Liver (tissue), 9 donors: ENCODE measurements around the gene XYLT2. TPM values are rescaled to one million over a fixed set of nuclear protein-coding genes. Genes with fewer than 3 reads are reported as not detected.

Experiments
- DNase-seq: peaks from one replicate; pipeline ENCODE4 v3.0.0-alpha.2; 2017; ENCODE audit warnings: low spot score
- H3K27ac ChIP-seq, 2 donors: one replicate each; pipeline ENCODE4 v1.7.0; 2013; ENCODE audit warnings: inconsistent platforms in 2 of 2, low read length in 2 of 2, control low read depth in 1 of 2, low read depth in 1 of 2, mild to moderate bottlenecking in 1 of 2
- H3K27me3 ChIP-seq, 4 donors: one replicate each; pipeline versions ENCODE4 v1.6.1 to v1.7.0; 2013; ENCODE audit warnings: low read length in 3 of 4, inconsistent platforms in 1 of 4, mild to moderate bottlenecking in 1 of 4, moderate library complexity in 1 of 4; ENCODE audit not compliant: control insufficient read depth in 4 of 4, insufficient read depth in 4 of 4
- H3K36me3 ChIP-seq, 4 donors: one replicate each; pipeline versions ENCODE4 v1.6.1 to v1.7.0; 2013; ENCODE audit warnings: low read length in 3 of 4, mild to moderate bottlenecking in 3 of 4, low read depth in 1 of 4, moderate library complexity in 1 of 4; ENCODE audit not compliant: control insufficient read depth in 4 of 4, insufficient read depth in 3 of 4
- H3K4me1 ChIP-seq, 4 donors: one replicate each; pipeline versions ENCODE4 v1.6.1 to v1.7.0; 2013; ENCODE audit warnings: low read length in 3 of 4, mild to moderate bottlenecking in 3 of 4, moderate library complexity in 1 of 4; ENCODE audit not compliant: control insufficient read depth in 4 of 4, insufficient read depth in 4 of 4
- H3K4me3 ChIP-seq, 3 donors: one replicate each; pipeline versions ENCODE4 v1.6.1 to v1.7.0; 2013; ENCODE audit warnings: low read length in 3 of 3, control low read depth in 1 of 3, low read depth in 1 of 3, mild to moderate bottlenecking in 1 of 3
- H3K9ac ChIP-seq, 2 donors: one replicate each; pipeline ENCODE4 v1.7.0; 2013; ENCODE audit warnings: low read length in 2 of 2, mild to moderate bottlenecking in 2 of 2, moderate library complexity in 2 of 2, control low read depth in 1 of 2, low read depth in 1 of 2
- H3K9me3 ChIP-seq, 4 donors: one replicate each; pipeline versions ENCODE4 v1.6.1 to v1.7.0; 2013; ENCODE audit warnings: low read length in 3 of 4; ENCODE audit not compliant: control insufficient read depth in 4 of 4
- EGR1 ChIP-seq, 2 donors: IDR thresholded peaks; 2 replicates each; pipeline ENCODE4 v1.6.1; 2016 to 2018; ENCODE audit warnings: antibody characterized with exemption in 2 of 2, low read depth in 2 of 2
- FOXA1 ChIP-seq: IDR thresholded peaks from 2 replicates; pipeline ENCODE4 v1.6.1; 2016; ENCODE audit warnings: antibody characterized with exemption
- FOXA2 ChIP-seq: IDR thresholded peaks from 2 replicates; pipeline ENCODE4 v1.6.1; 2016; ENCODE audit warnings: antibody characterized with exemption
- GABPA ChIP-seq, 2 donors: IDR thresholded peaks in 1 of 2; conservative IDR thresholded peaks in 1 of 2; 2 replicates each; pipeline ENCODE4 v1.6.1; 2016; ENCODE audit warnings: antibody characterized with exemption in 2 of 2, mild to moderate bottlenecking in 1 of 2, moderate library complexity in 1 of 2
- HNF4A ChIP-seq, 2 donors: conservative IDR thresholded peaks; 2 replicates each; pipeline ENCODE4 v1.6.1; 2016; ENCODE audit warnings: antibody characterized with exemption in 2 of 2, mild to moderate bottlenecking in 2 of 2
- HNF4G ChIP-seq: IDR thresholded peaks from 2 replicates; pipeline ENCODE4 v1.6.1; 2016; ENCODE audit warnings: antibody characterized with exemption
- JUND ChIP-seq, 2 donors: IDR thresholded peaks; 2 replicates each; pipeline ENCODE4 v1.6.1; 2016; ENCODE audit warnings: antibody characterized with exemption in 2 of 2
- NR2F2 ChIP-seq: IDR thresholded peaks from 2 replicates; pipeline ENCODE4 v1.6.1; 2016; ENCODE audit warnings: antibody characterized with exemption
- RAD21 ChIP-seq, 2 donors: IDR thresholded peaks; 2 replicates each; pipeline ENCODE4 v1.6.1; 2016; ENCODE audit warnings: antibody characterized with exemption in 2 of 2, mild to moderate bottlenecking in 2 of 2
- RXRA ChIP-seq, 2 donors: IDR thresholded peaks; 2 replicates each; pipeline ENCODE4 v1.6.1; 2017 to 2018; ENCODE audit warnings: antibody characterized with exemption in 2 of 2, mild to moderate bottlenecking in 1 of 2
- SP1 ChIP-seq: IDR thresholded peaks from 2 replicates; pipeline ENCODE4 v1.6.1; 2018; ENCODE audit warnings: antibody characterized with exemption, mild to moderate bottlenecking
- TAF1 ChIP-seq: conservative IDR thresholded peaks from 2 replicates; pipeline ENCODE4 v1.6.1; 2016; ENCODE audit warnings: antibody characterized with exemption, mild to moderate bottlenecking
- YY1 ChIP-seq: IDR thresholded peaks from 2 replicates; pipeline ENCODE4 v1.6.1; 2016; ENCODE audit warnings: antibody characterized with exemption, mild to moderate bottlenecking
- WGBS: extraction: QIAGEN DNeasy Blood & Tissue Kit; methylation state at CpG from one replicate; pipeline ENCODE4 v1.1.7; 2013; 5-methylcytosine and 5-hydroxymethylcytosine counted together
- polyA plus RNA-seq, 2 donors: library from polyadenylated mRNA; stranded (reverse) in 1 of 2; unstranded in 1 of 2; fragments of 200-250 nt in 1 of 2; fragments of >200 nt in 1 of 2; fragmentation: Nextera tagmentation in 1 of 2; extraction: Ambion mirVana in 1 of 2; gene quantifications; one replicate each; pipeline versions ENCODE4 v1.2.1 to v1.2.3, GENCODE V29; 2013 to 2015
- total RNA-seq, 2 donors: library from RNA; depleted of rRNA; stranded (reverse); fragments of >200 nt; gene quantifications; one replicate each; pipeline ENCODE4 v1.2.3, GENCODE V29; 2014
- TF ChIP-seq, protein P1 (sequence below): fragments of 150-350 bp; IDR thresholded peaks from 2 replicates; pipeline ENCODE4 v1.5.1; 2017; ENCODE audit warnings: improper control_type of control experiment, low read depth, low read length; ENCODE audit not compliant: missing input control
- TF ChIP-seq, protein P2 (sequence below): IDR thresholded peaks from 2 replicates; pipeline ENCODE4 v1.6.1; 2016; ENCODE audit warnings: antibody characterized with exemption
- TF ChIP-seq, protein P3 (sequence below): IDR thresholded peaks from 2 replicates; pipeline ENCODE4 v1.6.1; 2016; ENCODE audit warnings: antibody characterized with exemption
- TF ChIP-seq, protein P4 (sequence below): IDR thresholded peaks from 2 replicates; pipeline ENCODE4 v1.6.1; 2016; ENCODE audit warnings: antibody characterized with exemption
- TF ChIP-seq, protein P5 (sequence below): IDR thresholded peaks from 2 replicates; pipeline ENCODE4 v1.6.1; 2016; ENCODE audit warnings: antibody characterized with exemption, mild to moderate bottlenecking
- donor health status: healthy.
- donor health status: healthy.
- donor health status: healthy.
- donor health status: healthy.
- donor health status: healthy.

XYLT2 gene
- total and polyA plus RNA-seq, 4 donors = 5.3 to 11.3 (median 8.2) TPM

DNA sequence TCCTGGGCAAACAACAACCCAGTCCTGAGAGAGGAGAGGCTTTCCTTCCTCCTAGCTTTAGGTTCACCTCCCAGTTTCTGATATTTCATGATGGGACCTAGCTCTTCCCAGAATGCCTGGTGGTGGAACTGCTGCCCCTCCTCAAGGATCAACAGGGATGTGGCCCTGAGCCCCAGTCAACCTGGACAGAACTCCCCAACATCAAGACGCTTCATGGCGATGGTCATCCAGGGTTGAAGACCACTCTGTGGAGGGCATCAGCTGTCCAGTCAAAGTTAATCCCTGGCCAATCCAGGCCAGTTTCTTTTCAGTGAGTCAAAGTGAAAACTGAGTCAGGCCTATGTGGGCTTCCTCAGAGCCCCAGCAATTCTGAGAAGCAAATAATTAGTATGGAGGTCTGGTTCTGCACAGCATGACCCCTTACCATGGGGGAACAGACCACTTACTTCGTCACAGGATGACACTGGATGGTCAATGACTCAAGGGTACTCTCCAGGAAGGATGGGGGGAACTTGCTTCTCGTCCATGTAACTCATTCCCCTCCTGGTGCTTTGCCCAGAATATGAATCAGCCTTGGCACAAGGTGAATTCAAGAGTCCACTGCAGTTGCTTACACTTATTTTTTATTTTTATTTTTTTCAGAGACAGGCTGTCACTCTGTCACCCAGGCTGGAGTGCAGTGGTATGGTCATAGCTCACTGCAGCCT, 14.7 kb upstream of the XYLT2 start:
- no peak overlapping the region for H3K4me3 ChIP-seq
- H3K36me3 ChIP-seq = no peaks in the 10 kb centered on the region
- no peaks in the 10 kb centered on the region for H3K27me3 ChIP-seq
- 87% methylated on average over 4 of the region's 4 CpGs for WGBS
- TF ChIP-seq, protein P1, sequence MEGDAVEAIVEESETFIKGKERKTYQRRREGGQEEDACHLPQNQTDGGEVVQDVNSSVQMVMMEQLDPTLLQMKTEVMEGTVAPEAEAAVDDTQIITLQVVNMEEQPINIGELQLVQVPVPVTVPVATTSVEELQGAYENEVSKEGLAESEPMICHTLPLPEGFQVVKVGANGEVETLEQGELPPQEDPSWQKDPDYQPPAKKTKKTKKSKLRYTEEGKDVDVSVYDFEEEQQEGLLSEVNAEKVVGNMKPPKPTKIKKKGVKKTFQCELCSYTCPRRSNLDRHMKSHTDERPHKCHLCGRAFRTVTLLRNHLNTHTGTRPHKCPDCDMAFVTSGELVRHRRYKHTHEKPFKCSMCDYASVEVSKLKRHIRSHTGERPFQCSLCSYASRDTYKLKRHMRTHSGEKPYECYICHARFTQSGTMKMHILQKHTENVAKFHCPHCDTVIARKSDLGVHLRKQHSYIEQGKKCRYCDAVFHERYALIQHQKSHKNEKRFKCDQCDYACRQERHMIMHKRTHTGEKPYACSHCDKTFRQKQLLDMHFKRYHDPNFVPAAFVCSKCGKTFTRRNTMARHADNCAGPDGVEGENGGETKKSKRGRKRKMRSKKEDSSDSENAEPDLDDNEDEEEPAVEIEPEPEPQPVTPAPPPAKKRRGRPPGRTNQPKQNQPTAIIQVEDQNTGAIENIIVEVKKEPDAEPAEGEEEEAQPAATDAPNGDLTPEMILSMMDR = no peak
- TF ChIP-seq, protein P2, sequence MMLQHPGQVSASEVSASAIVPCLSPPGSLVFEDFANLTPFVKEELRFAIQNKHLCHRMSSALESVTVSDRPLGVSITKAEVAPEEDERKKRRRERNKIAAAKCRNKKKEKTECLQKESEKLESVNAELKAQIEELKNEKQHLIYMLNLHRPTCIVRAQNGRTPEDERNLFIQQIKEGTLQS = no peak
- TF ChIP-seq SP1 = no peak
- TF ChIP-seq, protein P3, sequence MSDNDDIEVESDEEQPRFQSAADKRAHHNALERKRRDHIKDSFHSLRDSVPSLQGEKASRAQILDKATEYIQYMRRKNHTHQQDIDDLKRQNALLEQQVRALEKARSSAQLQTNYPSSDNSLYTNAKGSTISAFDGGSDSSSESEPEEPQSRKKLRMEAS = no peak
- TF ChIP-seq FOXA2 = no peak
- no peak for TF ChIP-seq RAD21 (IDR thresholded peaks at IDR 0.05)
- TF ChIP-seq NR2F2 = no peak
- TF ChIP-seq JUND (IDR thresholded peaks at IDR 0.05) = no peak
- TF ChIP-seq EGR1 (IDR thresholded peaks at IDR 0.05; ENCODE audit: low read depth in 2 of 2) = no peak
- TF ChIP-seq TAF1 = no peak
- no peak for TF ChIP-seq FOXA1
- TF ChIP-seq GABPA (IDR thresholded peaks at IDR 0.05 in 1 of 2, conservative IDR thresholded peaks at IDR 0.05 in 1 of 2) = no peak
- TF ChIP-seq HNF4A (conservative IDR thresholded peaks at IDR 0.05) = no peak
- TF ChIP-seq HNF4G = no peak
- TF ChIP-seq, protein P4, sequence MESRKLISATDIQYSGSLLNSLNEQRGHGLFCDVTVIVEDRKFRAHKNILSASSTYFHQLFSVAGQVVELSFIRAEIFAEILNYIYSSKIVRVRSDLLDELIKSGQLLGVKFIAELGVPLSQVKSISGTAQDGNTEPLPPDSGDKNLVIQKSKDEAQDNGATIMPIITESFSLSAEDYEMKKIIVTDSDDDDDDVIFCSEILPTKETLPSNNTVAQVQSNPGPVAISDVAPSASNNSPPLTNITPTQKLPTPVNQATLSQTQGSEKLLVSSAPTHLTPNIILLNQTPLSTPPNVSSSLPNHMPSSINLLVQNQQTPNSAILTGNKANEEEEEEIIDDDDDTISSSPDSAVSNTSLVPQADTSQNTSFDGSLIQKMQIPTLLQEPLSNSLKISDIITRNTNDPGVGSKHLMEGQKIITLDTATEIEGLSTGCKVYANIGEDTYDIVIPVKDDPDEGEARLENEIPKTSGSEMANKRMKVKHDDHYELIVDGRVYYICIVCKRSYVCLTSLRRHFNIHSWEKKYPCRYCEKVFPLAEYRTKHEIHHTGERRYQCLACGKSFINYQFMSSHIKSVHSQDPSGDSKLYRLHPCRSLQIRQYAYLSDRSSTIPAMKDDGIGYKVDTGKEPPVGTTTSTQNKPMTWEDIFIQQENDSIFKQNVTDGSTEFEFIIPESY = no peak
- TF ChIP-seq RXRA (IDR thresholded peaks at IDR 0.05) = no peak
- no peak for TF ChIP-seq YY1
- TF ChIP-seq, protein P5, sequence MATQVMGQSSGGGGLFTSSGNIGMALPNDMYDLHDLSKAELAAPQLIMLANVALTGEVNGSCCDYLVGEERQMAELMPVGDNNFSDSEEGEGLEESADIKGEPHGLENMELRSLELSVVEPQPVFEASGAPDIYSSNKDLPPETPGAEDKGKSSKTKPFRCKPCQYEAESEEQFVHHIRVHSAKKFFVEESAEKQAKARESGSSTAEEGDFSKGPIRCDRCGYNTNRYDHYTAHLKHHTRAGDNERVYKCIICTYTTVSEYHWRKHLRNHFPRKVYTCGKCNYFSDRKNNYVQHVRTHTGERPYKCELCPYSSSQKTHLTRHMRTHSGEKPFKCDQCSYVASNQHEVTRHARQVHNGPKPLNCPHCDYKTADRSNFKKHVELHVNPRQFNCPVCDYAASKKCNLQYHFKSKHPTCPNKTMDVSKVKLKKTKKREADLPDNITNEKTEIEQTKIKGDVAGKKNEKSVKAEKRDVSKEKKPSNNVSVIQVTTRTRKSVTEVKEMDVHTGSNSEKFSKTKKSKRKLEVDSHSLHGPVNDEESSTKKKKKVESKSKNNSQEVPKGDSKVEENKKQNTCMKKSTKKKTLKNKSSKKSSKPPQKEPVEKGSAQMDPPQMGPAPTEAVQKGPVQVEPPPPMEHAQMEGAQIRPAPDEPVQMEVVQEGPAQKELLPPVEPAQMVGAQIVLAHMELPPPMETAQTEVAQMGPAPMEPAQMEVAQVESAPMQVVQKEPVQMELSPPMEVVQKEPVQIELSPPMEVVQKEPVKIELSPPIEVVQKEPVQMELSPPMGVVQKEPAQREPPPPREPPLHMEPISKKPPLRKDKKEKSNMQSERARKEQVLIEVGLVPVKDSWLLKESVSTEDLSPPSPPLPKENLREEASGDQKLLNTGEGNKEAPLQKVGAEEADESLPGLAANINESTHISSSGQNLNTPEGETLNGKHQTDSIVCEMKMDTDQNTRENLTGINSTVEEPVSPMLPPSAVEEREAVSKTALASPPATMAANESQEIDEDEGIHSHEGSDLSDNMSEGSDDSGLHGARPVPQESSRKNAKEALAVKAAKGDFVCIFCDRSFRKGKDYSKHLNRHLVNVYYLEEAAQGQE = no peak
- no peak for DNase-seq
- no peaks in the 10 kb centered on the region for H3K4me1 ChIP-seq
- no peaks in the 10 kb centered on the region for H3K9me3 ChIP-seq
- H3K27ac ChIP-seq = no peak overlapping the region
- H3K9ac ChIP-seq = no peak overlapping the region
